Lower leg skin (tissue), 4 donors: Measurements from ENCODE around the gene DCLK3. TPM values are rescaled to one million over a fixed set of nuclear protein-coding genes. Genes with fewer than 3 reads are reported as not detected.

Source experiments
- DNase-seq, 2 donors: peaks; one replicate each; pipeline ENCODE4 v3.0.0-alpha.2; 2019; ENCODE audit warnings: low spot score in 2 of 2
- H3K4me3 ChIP-seq: fragments of 200-600 bp; sonication (generic); 2 replicates; pipeline ENCODE4 v1.5.1; 2017; ENCODE audit warnings: mild to moderate bottlenecking, low read depth; ENCODE audit not compliant: poor library complexity, severe bottlenecking
- POLR2A ChIP-seq, 2 donors: fragments of 450-650 bp; IDR thresholded peaks; one replicate each; pipeline ENCODE4 v1.6.1; 2016 to 2017; ENCODE audit warnings: antibody characterized with exemption in 2 of 2, mild to moderate bottlenecking in 1 of 2, moderate library complexity in 1 of 2
- WGBS, 2 donors: methylation state at CpG; one replicate each; pipeline ENCODE4 v1.1.5; 2018; 5-methylcytosine and 5-hydroxymethylcytosine counted together
- intact Hi-C: fragments of 100-400 bp; cut with DNase I; formaldehyde crosslinking; loops from one replicate; pipeline ENCODE4 v1.15.0; 2023; ENCODE audit warnings: low total_unique reads
- total RNA-seq, 4 donors: library from RNA; depleted of rRNA; stranded (reverse); fragments of >200 nt; gene quantifications; one replicate each; pipeline ENCODE4 v1.1.0, GENCODE V29; 2016
- TF ChIP-seq, protein P1 (sequence below), 3 donors: fragments of 450-650 bp; IDR thresholded peaks; one replicate each; pipeline ENCODE4 v1.5.1; 2016; ENCODE audit warnings: antibody characterized with exemption in 3 of 3, mild to moderate bottlenecking in 3 of 3, moderate library complexity in 2 of 3

DCLK3 gene
- total RNA-seq, 4 donors from 2014 or later, result 0.07 to 0.38 (median 0.16) TPM; not detected in 1

DNA sequence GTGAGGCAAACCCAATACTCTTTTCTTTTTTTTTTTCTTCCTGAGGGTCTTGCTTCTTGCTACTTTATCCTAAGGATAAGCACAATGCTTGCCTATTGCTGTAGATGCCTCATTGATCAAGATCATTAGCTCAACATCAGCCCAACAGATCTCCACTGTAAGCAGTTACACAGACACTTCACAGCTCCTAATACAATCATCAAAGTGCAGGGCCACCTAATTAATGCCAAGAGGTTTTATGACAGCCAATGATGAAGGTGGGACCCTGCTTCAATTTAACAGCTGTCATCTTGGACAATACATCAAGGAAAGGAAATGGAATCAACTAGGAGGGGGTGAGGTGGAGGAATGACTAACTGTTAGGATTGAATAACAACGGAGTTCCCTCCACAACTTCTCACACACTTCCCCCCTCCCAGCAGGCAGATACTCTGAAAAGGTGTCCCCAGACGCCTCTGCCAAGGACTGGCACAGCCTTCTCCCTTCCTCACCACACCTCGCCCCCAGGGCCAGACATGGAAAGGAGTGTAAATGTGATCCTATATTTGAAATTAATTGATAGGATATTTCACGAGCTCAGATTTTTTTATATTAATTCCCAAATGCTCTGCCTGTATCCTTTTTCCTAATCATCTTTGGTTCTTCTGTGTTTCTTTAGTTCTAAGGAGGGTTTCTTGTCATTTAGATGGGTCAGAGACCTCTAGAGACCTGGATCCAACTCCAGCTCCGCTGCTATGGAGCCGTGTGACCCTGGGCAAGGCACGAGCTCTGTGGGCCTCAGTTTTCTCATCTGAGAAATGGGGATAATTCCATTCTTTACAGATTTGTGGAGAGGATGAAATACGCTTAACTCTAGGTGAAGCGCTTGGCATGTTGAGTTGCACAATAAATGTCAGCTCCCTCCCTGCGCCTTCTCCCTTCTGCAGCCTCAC is 1.2 kb downstream of the DCLK3 start:
- no peak for DNase-seq
- WGBS, 2 donors, result 51 to 52% methylated on average over 10 of the region's 10 CpGs
- no peak for TF ChIP-seq POLR2A (IDR thresholded peaks at IDR 0.05)
- TF ChIP-seq, protein P1, sequence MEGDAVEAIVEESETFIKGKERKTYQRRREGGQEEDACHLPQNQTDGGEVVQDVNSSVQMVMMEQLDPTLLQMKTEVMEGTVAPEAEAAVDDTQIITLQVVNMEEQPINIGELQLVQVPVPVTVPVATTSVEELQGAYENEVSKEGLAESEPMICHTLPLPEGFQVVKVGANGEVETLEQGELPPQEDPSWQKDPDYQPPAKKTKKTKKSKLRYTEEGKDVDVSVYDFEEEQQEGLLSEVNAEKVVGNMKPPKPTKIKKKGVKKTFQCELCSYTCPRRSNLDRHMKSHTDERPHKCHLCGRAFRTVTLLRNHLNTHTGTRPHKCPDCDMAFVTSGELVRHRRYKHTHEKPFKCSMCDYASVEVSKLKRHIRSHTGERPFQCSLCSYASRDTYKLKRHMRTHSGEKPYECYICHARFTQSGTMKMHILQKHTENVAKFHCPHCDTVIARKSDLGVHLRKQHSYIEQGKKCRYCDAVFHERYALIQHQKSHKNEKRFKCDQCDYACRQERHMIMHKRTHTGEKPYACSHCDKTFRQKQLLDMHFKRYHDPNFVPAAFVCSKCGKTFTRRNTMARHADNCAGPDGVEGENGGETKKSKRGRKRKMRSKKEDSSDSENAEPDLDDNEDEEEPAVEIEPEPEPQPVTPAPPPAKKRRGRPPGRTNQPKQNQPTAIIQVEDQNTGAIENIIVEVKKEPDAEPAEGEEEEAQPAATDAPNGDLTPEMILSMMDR (IDR thresholded peaks at IDR 0.05), result no peak
- intact Hi-C loops, result no loop called here
- no peak overlapping the region for H3K4me3 ChIP-seq

- 79 to 87% methylated on average over 3 of the region's 3 CpGs for WGBS, 2 donors
- no peak overlapping the region for H3K4me3 ChIP-seq
- intact Hi-C loops, result no loop called here
- no peak for DNase-seq
- TF ChIP-seq, protein P1 (IDR thresholded peaks at IDR 0.05), result no peak
- TF ChIP-seq POLR2A (IDR thresholded peaks at IDR 0.05), result no peak
Observed at GRCh38 chr3:36761779-36762178, 2.6 kb downstream of the DCLK3 start.

DNA sequence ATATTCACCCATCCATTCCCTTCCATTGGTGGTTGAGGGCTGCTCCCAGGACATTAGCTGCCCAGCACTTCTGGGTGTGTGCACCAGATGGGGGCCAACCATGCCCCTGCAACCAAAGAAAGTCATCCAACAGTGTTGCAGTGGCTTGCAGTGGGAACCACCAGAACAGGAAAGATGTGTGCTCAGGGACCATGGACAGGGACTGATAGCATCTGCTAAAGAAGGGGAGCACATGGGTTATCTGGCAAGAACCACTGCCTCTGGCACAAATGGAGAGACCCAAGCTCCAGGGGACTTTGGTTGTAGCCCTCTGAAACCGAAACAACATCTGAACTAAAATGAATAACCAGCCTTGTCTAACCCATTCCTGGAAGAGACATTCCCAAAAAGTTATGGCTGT is 8.1 kb downstream of the DCLK3 start:
- TF ChIP-seq, protein P1 (IDR thresholded peaks at IDR 0.05), result no peak
- no peak for TF ChIP-seq POLR2A (IDR thresholded peaks at IDR 0.05)
- WGBS, 2 donors, result 65 to 73% methylated on average over 1 of the region's 1 CpG
- DNase-seq, result no peak
- H3K4me3 ChIP-seq, result no peak overlapping the region
- intact Hi-C loops, result no loop called here

GRCh38 chr3:36751326-36751725 is 13.0 kb downstream of the DCLK3 start:
- no peak for DNase-seq
- WGBS, 2 donors, result 70 to 91% methylated on average over 1 of the region's 1 CpG

DNA sequence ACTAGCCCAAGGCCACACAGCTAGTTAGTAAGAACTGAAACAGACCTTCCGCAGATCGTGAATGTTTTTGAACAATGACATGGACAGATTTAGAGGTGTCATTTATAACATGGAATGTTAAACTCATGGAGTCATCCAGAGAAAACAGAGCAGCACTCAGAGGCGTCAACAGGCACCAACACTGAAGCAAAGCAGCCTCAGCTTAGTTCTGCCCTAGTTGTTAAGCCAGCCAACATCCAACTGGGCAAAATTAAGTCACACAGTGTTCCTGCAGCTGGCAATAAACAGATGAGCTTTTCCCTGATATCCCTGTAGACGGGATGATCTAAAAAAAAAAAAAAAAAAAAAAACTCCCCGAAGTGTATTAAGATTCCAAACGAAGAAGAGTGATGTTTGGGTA is 13.6 kb downstream of the DCLK3 start:
- TF ChIP-seq, protein P1 (IDR thresholded peaks at IDR 0.05), result no peak
- no peak for TF ChIP-seq POLR2A (IDR thresholded peaks at IDR 0.05)
- intact Hi-C loops, result no loop called here
- no peak for DNase-seq
- 62 to 73% methylated on average over 6 of the region's 6 CpGs for WGBS, 2 donors
- H3K4me3 ChIP-seq, result no peak overlapping the region

More at GRCh38 chr3:36751326-36751725, 13.0 kb downstream of the DCLK3 start:
- TF ChIP-seq POLR2A (IDR thresholded peaks at IDR 0.05), result no peak
- TF ChIP-seq, protein P1 (IDR thresholded peaks at IDR 0.05), result no peak
- intact Hi-C loops, result no loop called here
- H3K4me3 ChIP-seq, result no peak overlapping the region
